Measurements from ENCODE around the gene PLEKHA5. TPM values are rescaled to one million over a fixed set of nuclear protein-coding genes. Genes with fewer than 3 reads are reported as not detected.
"Not testable (repeated sequence)": the region's sequence is repeated elsewhere in the genome, so short reads cannot be mapped to it uniquely, and the experiment has no call there.

The PLEKHA5 gene
- total and polyA plus RNA-seq, 3 donors from 2014 or later, result 22.4 to 37.5 (median 34.8) TPM

- intact Hi-C loops (cut with DNase I; ENCODE audit: low total_unique reads), result no loop called here
- Histone ChIP-seq H3K27me3 (no peaks in the 10 kb centered on the region), H3K9me3 (no peaks in the 10 kb centered on the region), H3K36me3 (ENCODE audit: low read depth, missing control alignments) (no peaks in the 10 kb centered on the region), H3K4me1 (no peaks in the 10 kb centered on the region), H3K4me3 (no peak overlapping the region), H3K27ac (no peak overlapping the region)
- TF ChIP-seq, protein P1, sequence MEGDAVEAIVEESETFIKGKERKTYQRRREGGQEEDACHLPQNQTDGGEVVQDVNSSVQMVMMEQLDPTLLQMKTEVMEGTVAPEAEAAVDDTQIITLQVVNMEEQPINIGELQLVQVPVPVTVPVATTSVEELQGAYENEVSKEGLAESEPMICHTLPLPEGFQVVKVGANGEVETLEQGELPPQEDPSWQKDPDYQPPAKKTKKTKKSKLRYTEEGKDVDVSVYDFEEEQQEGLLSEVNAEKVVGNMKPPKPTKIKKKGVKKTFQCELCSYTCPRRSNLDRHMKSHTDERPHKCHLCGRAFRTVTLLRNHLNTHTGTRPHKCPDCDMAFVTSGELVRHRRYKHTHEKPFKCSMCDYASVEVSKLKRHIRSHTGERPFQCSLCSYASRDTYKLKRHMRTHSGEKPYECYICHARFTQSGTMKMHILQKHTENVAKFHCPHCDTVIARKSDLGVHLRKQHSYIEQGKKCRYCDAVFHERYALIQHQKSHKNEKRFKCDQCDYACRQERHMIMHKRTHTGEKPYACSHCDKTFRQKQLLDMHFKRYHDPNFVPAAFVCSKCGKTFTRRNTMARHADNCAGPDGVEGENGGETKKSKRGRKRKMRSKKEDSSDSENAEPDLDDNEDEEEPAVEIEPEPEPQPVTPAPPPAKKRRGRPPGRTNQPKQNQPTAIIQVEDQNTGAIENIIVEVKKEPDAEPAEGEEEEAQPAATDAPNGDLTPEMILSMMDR (IDR thresholded peaks at IDR 0.05), result no peak
- TF ChIP-seq POLR2A (IDR thresholded peaks at IDR 0.05), result no peak
- 61 to 82% methylated on average over 1 of the region's 1 CpG for WGBS, 2 donors
- DNase-seq, result no peak
Measured at GRCh38 chr12:19301688-19302087, 172.2 kb downstream of the PLEKHA5 start.

DNA sequence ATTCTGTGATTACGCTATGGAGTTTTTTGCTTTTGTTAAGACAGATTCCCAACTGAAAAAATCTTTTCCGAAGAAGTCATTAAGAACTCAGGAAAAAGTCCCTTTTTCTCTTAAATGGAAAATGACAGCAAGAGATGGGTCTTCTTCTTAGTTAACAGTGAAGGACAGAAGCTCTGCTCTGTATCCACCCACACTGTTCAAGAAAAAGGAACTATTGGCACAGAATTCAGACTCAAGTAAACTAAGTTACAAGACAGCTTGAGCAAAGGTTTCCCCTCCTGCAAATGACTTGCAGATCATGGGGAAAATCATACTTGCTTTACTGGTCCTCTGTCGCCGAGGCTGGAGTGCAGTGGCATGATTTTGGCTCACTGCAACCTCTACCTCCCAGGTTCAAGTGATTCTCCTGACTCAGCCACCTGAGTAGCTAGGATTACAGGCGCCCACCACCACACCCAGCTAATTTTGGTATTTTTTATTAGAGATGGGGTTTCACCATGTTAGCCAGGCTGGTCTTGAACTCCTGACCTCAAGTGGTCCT, 172.6 kb downstream of the PLEKHA5 start:
- TF ChIP-seq, protein P1 (IDR thresholded peaks at IDR 0.05), result no peak
- no peak for TF ChIP-seq POLR2A (IDR thresholded peaks at IDR 0.05)
- no peak overlapping the region for H3K27ac ChIP-seq
- H3K27me3 ChIP-seq, result no peaks in the 10 kb centered on the region
- 90 to 96% methylated on average over 5 of the region's 5 CpGs for WGBS, 2 donors
- no peaks in the 10 kb centered on the region for H3K36me3 ChIP-seq (ENCODE audit: low read depth, missing control alignments)
- intact Hi-C loops (cut with DNase I; ENCODE audit: low total_unique reads), result no loop called here
- no peak overlapping the region for H3K4me3 ChIP-seq
- no peaks in the 10 kb centered on the region for H3K4me1 ChIP-seq
- no peak for DNase-seq
- H3K9me3 ChIP-seq, result no peaks in the 10 kb centered on the region

DNA sequence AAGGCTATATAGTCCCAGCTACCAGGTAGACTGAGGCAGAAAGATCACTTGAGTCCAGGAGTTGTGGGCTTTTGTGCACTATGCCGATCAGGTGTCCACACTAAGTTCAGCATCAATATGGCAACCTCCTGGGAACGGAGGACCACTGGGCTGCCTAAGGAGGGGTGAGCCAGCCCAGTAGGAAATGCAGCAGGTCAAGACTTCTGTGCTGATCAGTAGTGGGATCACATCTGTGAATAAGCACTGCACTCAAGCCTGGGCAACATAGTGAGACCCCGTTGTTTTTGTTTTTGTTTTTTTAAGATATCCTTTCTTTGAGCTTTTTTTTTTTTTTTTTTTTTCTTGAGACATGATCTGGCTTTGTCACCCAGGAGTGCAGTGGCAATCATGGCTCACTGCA, 174.0 kb downstream of the PLEKHA5 start:
- no peak for DNase-seq
- H3K27me3 ChIP-seq, result no peaks in the 10 kb centered on the region
- no peaks in the 10 kb centered on the region for H3K36me3 ChIP-seq (ENCODE audit: low read depth, missing control alignments)
- H3K27ac ChIP-seq, result no peak overlapping the region
- no peak overlapping the region for H3K4me3 ChIP-seq
- no peaks in the 10 kb centered on the region for H3K4me1 ChIP-seq
- no peaks in the 10 kb centered on the region for H3K9me3 ChIP-seq
- TF ChIP-seq, protein P1 (IDR thresholded peaks at IDR 0.05), result no peak
- TF ChIP-seq POLR2A (IDR thresholded peaks at IDR 0.05), result no peak
- intact Hi-C loops (cut with DNase I; ENCODE audit: low total_unique reads), result no loop called here
- WGBS, 2 donors, result 92 to 93% methylated on average over 2 to 3 of the region's 3 CpGs

GRCh38 chr12:19304149-19304750, 174.7 kb downstream of the PLEKHA5 start:
- no peak for DNase-seq
- Histone ChIP-seq H3K4me3 (no peak overlapping the region), H3K27ac (no peak overlapping the region), H3K27me3 (no peaks in the 10 kb centered on the region), H3K4me1 (no peaks in the 10 kb centered on the region), H3K36me3 (ENCODE audit: low read depth, missing control alignments) (no peaks in the 10 kb centered on the region), H3K9me3 (no peaks in the 10 kb centered on the region)
- intact Hi-C loops (cut with DNase I; ENCODE audit: low total_unique reads), result no loop called here
- WGBS, 2 donors, result 83 to 96% methylated on average over 10 of the region's 10 CpGs
- no peak for TF ChIP-seq POLR2A (IDR thresholded peaks at IDR 0.05)
- TF ChIP-seq, protein P1 (IDR thresholded peaks at IDR 0.05), result no peak

DNA sequence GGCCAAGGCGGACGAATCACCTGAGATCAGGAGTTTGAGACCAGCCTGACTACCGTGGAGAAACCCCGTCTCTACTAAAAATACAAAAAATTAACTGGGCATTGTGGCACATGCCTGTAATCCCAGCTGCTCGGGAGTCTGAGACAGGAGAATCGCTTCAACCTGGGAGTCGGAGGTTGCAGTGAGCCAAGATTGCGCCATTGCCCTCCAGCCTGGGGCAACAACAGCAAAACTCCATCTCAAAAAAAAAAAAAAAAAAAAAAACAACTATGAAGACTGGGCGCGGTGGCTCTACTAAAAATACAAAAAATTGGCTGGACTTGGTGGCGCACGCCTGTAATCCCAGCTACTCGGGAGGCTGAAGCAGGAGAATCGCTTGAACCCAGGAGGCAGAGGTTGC, 176.1 kb downstream of the PLEKHA5 start:
- H3K4me3 ChIP-seq; intact Hi-C loops (cut with DNase I; ENCODE audit: low total_unique reads); H3K36me3 ChIP-seq (ENCODE audit: low read depth, missing control alignments); H3K9me3 ChIP-seq; H3K4me1 ChIP-seq; DNase-seq; H3K27ac ChIP-seq; H3K27me3 ChIP-seq: not testable (repeated sequence)
- WGBS, 2 donors, result 78 to 91% methylated on average over 12 to 14 of the region's 14 CpGs

Measured in testis (tissue), 3 donors.